Fibroblast of peridontal ligament (primary cell): Measurements from ENCODE around the gene ADIPOQ.
"Not testable (repeated sequence)": the region's sequence is repeated elsewhere in the genome, so short reads cannot be mapped to it uniquely, and the experiment has no call there.

Source experiments
- DNase-seq: peaks from one replicate; pipeline ENCODE4 v3.0.0-alpha.2; 2010; ENCODE audit errors: extremely low read depth

Gene ADIPOQ

DNA sequence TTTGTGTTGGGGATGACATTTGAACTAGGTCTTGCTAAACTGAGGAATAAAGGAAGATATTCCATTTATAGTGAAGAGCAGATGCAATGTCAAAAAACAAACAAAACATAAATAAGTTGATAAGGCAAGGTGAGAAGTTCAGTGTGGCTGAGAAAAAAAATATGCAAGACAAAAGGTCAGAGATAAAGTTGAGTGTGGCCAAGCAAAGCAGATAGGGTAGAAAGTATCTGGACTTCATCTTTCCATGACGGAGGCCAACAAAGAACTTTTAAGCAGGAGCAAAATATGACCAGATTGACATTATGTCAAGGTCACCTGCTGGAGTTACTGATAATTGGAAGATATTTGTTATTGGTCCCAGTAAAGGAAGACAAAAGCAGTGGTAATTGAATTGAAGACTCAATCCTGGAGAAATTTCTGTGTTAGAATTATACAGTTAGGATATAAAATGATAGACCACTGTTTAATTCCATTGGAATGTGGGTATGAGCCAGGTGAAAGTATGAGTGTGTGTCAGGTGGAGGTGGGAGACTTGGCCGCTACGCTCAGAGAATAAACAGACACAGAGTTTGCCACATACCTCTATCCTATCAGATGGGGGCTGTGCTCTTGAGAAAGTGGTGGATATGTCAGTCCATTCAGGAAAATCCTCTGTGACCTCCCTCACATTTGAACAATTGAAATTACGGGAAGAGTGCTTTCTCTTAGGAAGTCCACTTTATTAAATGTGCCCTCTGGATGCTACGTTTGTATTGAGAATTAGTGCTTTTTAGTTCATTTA is 28.1 kb downstream of the ADIPOQ start:
- DNase-seq = no peak

DNA sequence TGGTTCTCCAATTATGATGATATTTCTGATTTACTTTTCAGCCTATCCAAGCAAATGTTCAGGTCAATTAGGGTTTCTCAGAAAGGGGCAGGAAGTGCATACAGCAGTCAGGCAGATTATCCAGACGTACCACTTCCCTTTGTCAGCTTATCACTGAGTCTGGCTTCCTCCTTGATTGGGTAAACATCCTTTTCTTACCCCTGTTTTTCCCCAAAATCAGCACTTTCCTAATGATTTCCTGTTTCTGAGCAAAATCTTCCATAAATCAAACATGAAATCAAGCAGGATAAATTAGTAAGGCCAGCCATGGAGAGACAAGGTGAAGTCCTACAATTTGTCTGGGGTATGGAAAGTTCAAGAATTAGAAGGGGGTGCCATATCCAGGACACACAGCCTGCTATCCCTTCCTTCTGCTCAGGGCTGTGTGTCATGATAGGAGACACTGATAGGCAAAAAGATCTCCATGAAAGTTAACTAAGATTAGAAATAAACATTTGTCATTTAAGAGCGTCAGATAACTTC is 29.0 kb downstream of the ADIPOQ start:
- DNase-seq = no peak

DNA sequence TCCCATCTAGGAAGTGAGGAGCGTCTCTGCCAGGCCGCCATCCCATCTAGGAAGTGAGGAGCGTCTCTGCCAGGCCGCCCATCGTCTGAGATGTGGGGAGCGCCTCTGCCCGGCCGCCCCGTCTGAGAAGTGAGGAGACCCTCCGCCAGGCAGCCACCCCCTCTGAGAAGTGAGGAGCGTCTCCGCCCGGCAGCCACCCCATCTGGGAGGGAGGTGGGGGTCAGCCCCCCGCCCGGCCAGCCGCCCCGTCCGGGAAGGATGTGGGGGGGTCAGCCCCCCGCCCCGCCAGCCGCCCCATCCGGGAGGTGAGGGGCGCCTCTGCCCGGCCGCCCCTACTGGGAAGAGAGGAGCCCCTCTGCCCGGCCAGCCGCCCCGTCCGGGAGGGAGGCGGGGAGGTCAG is 31.3 kb downstream of the ADIPOQ start:
- DNase-seq = not testable (repeated sequence)

DNA sequence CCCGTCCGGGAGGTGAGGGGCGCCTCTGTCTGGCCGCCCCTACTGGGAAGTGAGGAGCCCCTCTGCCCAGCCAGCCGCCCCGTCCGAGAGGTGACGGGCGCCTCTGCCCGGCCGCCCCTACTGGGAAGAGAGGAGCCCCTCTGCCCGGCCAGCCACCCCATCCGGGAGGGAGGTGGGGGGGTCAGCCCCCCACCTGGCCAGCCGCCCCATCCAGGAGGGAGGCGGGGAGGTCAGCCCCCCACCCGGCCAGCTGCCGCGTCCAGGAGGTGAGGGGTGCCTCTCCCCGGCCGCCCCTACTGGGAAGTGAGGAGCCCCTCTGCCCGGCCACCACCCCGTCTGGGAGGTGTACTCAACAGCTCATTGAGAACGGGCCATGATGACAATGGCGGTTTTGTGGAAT is 31.7 kb downstream of the ADIPOQ start:
- not testable (repeated sequence) for DNase-seq

DNA sequence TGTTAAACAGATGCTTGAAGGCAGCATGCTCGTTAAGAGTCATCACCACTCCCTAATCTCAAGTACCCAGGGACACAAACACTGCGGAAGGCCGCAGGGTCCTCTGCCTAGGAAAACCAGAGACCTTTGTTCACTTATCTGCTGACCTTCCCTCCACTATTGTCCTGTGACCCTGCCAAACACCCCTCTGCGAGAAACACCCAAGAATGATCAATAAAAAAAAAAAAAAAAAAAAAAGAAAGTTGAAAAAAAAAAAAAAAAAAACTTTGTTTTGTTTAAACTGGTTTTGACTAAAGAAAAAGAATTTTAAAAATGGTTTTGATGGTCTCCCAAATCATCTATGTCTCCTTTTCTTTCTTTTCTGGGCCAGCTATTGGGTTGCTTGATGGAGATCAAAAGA is 32.3 kb downstream of the ADIPOQ start:
- not testable (repeated sequence) for DNase-seq

DNA sequence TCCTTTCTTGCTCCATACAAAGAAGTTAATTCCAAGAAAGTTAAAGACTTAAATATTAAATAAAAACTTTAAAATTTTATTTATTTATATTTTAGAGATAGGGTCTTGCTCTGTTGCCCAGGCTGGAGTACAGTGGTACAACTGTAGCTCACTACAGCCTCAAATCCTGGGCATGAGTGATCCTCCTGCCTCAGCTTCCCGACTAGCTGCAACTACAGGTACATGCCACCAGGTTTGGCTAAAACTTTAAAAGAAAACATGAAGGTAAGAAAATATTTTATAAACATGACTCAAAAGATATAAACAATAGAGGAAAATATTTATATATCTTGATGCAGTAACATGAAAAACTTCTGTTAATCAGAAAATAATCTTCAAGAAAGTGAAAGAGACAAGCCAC is 33.2 kb downstream of the ADIPOQ start:
- no peak for DNase-seq

DNA sequence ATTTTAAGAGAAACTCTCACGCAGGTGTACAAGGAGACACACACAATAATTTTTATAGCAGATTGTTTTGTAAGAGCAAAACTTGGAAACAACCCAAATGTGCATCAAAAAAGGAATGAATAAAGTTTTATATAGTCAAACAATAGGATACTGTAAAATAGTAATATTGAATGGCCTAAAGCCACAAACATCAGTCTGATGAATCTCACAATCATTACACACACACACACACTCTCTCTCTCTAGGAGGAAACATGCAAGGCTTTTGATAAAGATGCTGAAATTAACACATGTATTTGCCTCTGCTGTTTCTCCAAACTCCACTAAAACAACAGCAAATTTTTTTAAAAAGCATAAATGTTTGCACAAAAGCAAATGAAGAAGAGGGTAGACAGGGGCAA is 37.3 kb downstream of the ADIPOQ start:
- no peak for DNase-seq

DNA sequence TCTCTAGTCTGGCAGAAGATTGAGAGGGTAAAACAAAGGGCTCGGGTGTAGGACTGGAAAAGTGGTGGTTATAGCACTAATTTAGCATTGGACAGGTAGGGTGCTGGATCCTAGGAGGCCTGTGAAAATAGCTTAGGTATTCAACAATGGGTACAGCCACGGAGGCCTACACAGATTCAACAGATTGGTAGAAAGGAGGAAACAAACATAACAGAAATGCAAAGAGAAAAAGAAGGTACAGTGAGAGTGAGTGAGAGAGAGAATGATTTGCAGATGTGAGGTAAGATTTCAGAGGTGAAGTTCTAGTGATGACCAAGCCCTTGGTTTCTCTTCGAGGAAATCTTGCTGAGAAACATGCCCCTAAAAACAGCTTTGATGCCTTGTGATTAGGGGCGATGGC is 37.9 kb downstream of the ADIPOQ start:
- DNase-seq = no peak

DNA sequence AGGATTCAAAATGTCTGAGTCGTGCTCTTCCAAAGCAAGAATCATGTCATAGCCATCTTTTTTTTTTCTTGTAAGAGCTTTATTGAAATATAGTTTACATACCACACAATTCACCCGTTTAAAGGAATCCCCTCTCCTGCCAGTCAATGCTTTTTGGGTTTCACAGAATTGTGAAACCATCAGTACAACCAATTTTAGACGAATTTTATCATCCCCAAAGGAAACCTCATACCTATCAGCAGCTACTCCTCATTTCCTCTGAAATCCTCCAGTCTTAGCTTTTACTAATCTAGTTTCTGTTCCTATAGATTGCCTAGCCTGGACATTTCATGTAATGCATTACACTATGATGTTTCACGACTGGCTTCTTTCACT is 39.6 kb downstream of the ADIPOQ start:
- no peak for DNase-seq

DNA sequence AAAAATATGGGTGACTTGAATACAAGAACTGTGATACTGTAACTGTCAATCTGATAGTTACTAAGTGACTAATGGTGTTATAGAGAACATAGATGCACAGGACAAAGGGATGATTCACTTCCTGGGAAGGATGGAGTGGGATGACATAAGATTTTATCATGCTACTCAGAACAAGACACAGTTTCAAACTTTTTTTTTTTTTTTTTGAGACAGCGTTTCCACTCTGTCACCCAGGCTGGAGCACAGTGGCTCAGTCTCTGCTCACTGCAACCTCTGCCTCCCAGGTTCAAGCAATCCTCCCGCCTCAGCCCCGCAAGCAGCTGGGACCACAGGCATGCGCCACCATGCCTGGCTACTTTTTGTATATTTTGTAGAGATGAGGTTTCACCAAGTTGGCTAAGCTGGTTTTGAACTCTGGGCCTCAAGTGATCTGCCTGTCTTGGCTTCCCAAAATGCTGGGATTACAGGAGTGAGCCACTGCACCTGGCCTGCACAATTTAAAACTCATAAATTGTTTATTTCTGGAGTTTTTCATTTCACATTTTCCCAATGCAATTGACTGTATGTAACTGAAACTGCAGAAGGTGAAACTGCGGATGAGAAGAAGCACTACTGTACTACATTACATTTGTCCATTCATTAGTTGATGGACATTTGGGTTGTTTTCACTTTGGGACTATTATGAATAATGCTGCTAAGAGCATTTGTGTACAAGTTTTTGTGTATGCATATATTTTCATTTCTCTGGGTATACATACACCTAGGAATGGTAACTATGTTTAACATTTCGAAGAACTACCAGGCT is 40.6 kb downstream of the ADIPOQ start:
- DNase-seq = peak; percentile 36

DNA sequence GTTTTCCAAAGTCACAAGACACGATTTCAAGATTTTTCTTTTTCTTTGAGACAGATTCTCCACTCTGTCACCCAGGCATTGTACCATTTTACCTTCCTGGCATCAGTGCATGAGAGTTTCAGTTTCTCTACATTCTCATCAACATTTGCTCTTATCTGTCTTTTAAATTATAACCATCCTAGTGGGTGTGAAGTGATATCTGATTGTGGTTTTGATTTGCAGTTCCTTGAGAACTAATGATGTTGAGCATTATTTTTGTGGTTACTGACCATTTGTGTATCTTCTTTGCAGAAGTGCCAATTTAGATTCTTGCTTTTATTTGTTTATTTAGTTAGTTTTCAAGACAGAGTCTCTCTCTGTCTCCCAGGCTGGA is 41.2 kb downstream of the ADIPOQ start:
- DNase-seq = no peak

DNA sequence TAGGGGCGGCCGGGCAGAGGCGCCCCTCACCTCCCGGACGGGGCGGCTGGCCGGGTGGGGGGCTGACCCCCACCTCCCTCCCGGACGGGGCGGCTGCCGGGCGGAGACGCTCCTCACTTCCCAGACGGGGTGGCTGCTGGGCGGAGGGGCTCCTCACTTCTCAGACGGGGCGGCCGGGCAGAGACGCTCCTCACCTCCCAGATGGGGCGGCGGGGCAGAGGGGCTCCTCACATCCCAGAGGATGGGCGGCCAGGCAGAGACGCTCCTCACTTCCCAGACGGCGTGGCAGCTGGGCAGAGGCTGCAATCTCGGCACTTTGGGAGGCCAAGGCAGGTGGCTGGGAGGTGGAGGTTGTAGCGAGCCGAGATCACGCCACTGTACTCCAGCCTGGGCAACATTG is 42.4 kb downstream of the ADIPOQ start:
- not testable (repeated sequence) for DNase-seq

DNA sequence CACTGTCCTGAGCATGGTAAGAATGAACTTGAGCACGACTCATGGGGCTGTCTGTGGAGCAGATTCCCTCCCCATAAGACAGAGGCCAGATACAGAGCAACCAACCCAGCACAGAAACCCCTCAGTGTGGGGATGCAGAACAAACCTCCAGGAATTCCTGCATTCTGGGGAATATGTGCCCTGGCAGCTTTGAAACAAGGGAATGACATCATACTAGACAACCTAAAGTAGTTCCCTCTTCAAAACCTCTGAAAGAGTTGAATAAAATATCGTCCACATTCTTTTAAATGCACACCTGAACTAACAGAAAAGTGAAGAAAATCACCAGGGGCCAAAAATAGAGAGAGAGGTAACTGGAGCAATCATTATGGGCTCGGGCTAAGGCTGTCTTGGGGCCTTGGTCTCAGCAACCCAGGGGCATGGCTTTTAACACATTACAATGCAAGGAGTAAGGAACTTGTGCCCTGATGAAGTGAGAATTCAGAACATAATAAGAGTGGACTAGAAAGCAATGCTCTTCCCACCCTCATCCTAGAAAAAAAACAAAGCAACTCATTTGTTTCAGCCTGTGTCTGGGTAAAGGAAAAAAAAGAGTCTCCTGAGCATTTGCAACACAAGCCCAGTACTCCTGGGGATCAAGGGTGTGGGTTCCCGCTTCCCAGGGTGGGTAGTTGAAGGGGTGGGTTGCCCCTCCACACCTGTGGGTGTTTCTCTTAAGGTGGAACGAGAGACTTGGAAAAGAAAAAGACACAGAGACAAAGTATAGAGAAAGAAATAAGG is 43.9 kb downstream of the ADIPOQ start:
- no peak for DNase-seq

DNA sequence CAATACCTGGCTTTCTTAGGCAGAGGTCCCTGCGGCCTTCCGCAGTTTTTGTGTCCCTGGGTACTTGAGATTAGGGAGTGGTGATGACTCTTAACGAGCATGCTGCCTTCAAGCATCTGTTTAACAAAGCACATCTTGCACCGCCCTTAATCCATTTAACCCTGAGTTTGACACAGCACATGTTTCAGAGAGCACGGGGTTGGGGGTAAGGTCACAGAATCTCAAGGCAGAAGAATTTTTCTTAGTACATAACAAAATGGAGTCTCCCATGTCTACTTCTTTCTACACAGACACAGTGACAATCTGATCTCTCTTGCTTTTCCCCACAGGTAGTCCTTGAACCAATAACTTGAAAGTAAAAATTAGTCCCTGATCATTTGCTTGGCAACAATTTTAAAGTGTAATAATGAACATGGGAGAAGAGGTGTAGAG is 45.0 kb downstream of the ADIPOQ start:
- DNase-seq = not testable (repeated sequence)

DNA sequence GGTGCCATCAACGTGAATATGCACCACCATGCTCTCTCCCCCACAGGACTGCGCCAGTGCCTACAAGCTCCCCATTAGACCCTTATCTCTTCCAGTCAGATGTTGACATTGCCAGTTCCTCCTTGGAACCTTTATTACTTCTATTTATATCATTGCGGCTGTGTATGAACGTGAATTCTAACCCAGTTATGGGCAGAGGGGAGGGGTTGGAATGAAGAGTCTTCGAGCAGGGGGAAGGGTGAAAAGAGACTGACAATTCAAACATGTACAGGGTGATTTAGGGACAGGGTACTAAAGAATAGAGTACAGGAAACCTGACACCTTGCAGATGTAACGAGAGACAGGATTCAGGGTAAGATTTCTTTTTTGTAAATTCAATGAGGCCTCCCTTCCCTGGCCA is 46.1 kb downstream of the ADIPOQ start:
- no peak for DNase-seq

DNA sequence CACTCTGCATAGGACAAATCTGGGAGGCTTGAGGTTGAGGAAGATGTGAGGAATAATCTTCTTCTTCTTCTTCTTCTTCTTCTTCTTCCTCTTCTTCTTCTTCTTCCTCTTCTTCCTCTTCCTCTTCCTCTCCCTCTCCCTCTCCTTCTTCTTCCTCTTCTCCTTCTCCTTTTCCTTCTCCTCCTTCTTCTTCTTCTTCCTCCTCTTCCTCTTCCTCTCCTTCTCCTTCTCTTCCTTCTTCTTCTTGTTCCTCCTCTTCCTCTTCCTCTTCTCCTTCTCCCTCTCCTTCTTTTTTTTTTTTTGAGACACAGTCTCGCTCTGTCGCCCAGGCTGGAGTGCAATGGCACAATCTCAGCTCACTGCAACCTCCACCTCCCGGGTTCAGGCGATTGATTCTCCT is 47.2 kb downstream of the ADIPOQ start:
- DNase-seq = not testable (repeated sequence)

DNA sequence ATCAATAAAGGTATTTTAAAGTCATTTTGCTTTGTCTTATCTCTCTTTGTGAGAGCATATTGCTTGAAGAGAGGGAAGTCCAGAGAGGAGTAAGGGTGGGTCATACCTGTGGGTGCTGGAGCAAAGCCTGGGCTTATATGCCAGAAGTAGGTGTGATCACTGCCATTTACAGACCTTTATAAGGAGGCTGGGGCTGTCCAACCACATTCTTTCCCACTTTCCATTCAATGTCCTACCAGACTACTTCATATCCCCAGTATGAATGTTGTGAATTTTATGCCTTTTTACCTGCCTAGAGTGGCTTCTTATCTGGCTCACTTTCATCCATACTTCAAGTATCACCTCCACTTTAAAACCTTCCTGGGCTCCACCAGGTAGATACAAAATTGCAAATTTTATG is 48.4 kb downstream of the ADIPOQ start:
- no peak for DNase-seq

DNA sequence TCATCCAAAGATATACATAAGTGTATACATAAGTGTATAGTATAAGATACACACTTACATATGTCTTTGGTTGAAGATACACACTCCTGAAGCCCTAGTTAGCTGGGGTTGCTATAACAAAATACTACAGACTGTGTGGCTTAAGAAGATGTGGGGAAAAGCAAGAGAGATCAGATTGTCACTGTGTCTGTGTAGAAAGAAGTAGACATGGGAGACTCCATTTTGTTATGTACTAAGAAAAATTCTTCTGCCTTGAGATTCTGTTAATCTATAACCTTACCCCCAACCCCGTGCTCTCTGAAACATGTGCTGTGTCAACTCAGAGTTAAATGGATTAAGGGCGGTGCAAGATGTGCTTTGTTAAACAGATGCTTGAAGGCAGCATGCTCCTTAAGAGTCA is 50.6 kb downstream of the ADIPOQ start:
- not testable (repeated sequence) for DNase-seq

DNA sequence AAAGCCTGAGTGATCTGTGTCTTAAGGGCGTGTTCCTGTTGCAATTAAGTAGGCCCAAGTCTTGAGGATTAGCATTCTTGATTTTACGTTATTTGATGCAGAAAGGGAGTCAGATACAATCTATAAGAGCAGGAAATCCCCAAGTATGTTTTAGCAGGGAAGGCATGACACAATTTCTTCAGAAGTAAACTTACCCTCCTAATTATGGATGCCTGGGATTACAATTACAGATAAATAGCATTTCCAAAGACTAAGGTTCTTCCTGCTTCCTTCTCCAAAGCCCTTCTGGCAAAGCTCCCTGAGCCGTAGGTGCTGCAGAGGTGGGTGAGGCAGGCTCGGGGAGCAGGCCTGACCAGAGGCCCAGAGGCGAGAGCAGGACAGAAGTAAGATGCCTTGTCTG is 52.9 kb downstream of the ADIPOQ start:
- no peak for DNase-seq

DNA sequence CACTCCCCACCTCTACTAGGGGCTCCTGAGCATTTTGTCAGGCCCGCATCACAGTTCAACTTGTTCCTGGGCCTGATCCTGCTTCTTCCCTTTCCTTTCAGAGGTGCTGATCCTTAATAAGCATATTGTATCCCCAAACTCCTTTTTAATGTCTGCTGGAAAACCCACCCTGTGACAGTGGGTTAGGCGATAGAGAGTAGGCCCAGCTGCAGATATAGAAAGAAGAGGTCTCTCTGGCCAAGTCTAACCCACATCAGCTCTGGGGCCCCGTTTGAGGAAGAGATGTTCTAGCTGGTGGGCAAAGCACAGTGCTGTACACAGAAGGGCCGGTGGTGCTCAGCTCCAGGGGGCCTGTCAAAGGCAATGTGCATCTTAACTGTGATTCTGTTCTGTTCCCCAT is 53.5 kb downstream of the ADIPOQ start:
- DNase-seq = no peak

DNA sequence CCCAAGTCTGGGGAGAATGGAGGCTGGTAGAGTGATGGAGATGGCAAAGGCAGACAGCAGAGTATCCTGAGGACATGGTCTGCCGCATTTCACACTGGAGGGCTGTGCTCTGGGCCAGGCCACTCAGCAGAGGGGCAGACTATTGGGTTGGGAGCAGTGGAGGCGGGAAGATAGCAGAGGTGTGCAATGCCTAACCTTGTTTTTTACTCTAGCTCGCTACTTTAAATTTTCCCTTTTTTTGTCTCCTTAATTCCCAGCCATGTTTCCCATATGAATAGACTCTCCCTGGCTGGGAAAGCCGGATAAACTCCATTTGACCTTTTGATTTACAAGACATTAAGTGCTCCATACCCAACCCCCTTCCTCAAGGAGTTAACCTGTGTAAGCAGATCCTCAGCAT is 54.4 kb downstream of the ADIPOQ start:
- no peak for DNase-seq

DNA sequence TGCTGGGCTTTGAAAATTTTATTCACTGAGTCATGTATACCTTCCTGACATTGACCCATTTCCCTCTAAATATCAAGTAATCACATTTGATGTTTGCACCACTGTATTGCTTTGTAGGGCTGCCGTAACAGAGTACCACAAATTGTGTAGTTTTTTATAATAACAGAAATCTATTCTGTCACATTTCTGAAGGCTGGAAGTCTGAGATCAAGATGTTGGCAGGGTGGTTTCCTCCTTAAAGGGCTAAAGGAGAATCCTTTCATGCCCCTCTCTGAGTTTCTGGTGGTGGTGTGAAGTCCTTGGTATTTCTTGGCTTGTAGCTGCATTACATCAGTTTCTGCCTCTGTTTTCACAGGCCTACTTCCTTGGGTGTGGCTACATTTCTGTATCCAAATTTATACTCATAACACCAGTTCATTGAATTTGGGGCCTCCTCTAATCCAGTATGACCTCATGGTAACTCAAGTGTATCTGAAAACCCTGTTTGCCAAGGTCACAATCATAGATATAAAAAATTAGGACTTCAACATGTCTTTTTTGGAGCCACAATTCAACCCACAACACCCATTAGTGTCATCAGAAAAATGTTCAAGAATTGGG is 58.7 kb downstream of the ADIPOQ start:
- peak; percentile 24 for DNase-seq
